Duodenal mucosa (tissue), 2 donors: Measurements from ENCODE around the gene H2BK1.

Source experiments
- H3K27ac ChIP-seq: one replicate; pipeline ENCODE4 v1.7.0; 2013; ENCODE audit warnings: low read depth, low read length
- H3K27me3 ChIP-seq, 2 donors: one replicate each; pipeline ENCODE4 v1.7.0; 2013; ENCODE audit warnings: low read length in 2 of 2, control low read depth in 1 of 2; ENCODE audit not compliant: insufficient read depth in 2 of 2, control insufficient read depth in 1 of 2
- H3K36me3 ChIP-seq, 2 donors: one replicate each; pipeline ENCODE4 v1.7.0; 2013; ENCODE audit warnings: low read length in 2 of 2, control low read depth in 1 of 2; ENCODE audit not compliant: insufficient read depth in 2 of 2, control insufficient read depth in 1 of 2
- H3K4me1 ChIP-seq, 2 donors: one replicate each; pipeline ENCODE4 v1.7.0; 2013; ENCODE audit warnings: low read length in 2 of 2, control low read depth in 1 of 2; ENCODE audit not compliant: insufficient read depth in 2 of 2, control insufficient read depth in 1 of 2
- H3K4me3 ChIP-seq, 2 donors: one replicate each; pipeline ENCODE4 v1.7.0; 2013; ENCODE audit warnings: low read length in 2 of 2, low read depth in 1 of 2
- H3K9ac ChIP-seq, 2 donors: one replicate each; pipeline ENCODE4 v1.7.0; 2013; ENCODE audit warnings: low read length in 2 of 2, low read depth in 1 of 2
- H3K9me3 ChIP-seq, 2 donors: one replicate each; pipeline ENCODE4 v1.7.0; 2013; ENCODE audit warnings: low read length in 2 of 2, control low read depth in 1 of 2; ENCODE audit not compliant: control insufficient read depth in 1 of 2

Gene H2BK1

DNA sequence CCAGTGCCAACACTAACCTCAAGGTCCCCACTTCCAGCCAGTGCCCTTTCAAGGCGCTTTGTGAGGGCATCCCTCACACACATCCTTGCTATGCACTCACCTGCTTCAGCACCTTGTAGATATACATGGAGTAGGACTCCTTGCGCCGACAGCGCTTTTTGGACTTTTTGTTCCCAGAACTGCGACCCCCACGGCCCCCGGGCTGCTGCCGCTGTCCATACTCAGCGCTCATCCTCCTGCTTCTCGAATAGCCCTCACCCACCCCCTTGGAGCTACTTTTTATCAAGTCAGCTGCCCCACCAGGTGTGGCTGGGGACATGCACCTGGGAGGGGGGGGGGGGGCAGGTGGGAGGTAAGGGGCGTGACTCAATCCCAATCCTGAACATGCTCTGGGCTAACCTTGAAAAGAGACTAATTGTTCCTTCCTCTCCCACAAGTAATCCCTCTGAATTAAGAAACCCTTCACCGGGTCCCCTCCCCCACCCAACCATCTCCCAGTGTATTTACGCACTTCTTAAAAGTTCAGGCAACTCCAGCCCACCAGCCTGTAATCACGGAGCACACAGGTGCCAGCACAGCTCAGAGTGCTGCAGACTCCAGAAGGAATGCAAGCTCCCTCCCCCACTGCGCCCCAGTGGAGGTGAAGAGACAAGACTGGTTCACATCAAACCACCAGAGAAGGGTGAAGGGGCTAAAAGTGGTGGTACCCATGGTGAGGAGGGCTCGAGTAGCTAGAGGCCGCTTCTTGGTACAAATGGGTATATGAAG is at the start of gene H2BK1:
TSS of gene H2BK1 (minus strand) at position 402 of the 768 bp plus-strand sequence. CDS start at position 232, 170 bp downstream.
- no peak within 1 kb of the TSS for H3K27ac ChIP-seq
- H3K27me3 ChIP-seq = peaks cover 3 to 8% of the 10 kb centered on the region in 2 donors
- no peak within 1 kb of the TSS for H3K4me3 ChIP-seq
- no peaks in the 10 kb centered on the region for H3K9me3 ChIP-seq
- peaks cover 11 to 23% of the 10 kb centered on the region in 2 donors for H3K36me3 ChIP-seq
- no peaks in the 10 kb centered on the region for H3K4me1 ChIP-seq
- no peak within 1 kb of the TSS for H3K9ac ChIP-seq

DNA sequence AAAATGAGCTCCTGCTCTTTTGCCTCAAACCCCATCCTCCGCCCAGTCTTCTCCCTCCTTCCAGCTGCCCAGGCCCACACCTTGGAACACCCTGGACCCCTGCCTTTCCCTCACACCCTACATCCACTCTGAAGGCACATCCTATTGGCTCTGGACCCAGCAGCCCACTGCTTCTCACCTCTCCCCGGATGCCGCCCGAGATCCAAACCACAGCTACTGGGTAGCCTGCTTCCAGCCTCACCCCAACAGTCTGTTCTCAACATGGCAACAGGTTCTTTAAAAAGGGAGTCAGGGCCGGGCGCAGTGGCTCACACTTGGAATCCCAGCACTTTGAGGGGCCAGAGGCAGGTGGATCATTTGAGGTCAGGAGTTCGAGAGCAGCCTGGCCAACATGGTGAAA is 47.7 kb upstream of the H2BK1 start:
- Histone ChIP-seq H3K9ac (no peak overlapping the region), H3K27me3 (peaks cover 27 to 50% of the 10 kb centered on the region in 2 donors), H3K4me1 (no peaks in the 10 kb centered on the region), H3K27ac (no peak overlapping the region), H3K4me3 (no peak overlapping the region), H3K9me3 (no peaks in the 10 kb centered on the region), H3K36me3 (no peaks in the 10 kb centered on the region)

DNA sequence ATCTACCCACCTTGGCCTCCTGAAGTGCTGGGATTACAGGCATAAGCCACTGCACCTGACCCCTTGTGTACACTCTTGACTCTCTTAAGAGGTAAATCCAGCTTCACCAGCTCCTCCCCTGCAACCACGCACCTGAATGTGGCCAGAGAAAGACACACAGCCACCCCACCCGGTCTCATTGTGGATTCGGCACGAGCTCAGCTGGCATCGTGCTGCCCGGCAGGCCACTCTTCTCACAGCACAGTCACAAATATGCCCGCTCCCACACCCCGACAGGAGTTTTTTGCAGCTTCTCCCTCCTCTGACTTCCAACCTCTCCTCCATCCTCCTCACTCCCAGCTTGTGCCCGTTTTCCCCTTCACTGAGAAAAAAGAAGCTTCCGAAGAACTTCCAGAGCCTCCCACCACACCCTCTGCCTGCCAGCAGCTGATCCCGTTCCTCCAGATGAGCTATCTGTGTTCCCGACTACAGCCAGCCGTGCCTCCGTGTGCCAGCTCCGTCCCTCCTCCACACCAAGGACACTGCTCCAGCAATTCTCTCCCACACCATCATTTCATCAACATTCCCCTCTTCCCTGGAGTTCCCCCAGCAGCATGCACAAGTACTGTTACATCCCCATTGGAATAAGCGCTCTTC is 46.2 kb upstream of the H2BK1 start:
- no peaks in the 10 kb centered on the region for H3K9me3 ChIP-seq
- peaks cover 37 to 56% of the 10 kb centered on the region in 2 donors for H3K27me3 ChIP-seq
- H3K4me1 ChIP-seq = no peaks in the 10 kb centered on the region
- H3K27ac ChIP-seq = no peak overlapping the region
- no peak overlapping the region for H3K9ac ChIP-seq
- H3K4me3 ChIP-seq = no peak overlapping the region
- H3K36me3 ChIP-seq = no peaks in the 10 kb centered on the region

DNA sequence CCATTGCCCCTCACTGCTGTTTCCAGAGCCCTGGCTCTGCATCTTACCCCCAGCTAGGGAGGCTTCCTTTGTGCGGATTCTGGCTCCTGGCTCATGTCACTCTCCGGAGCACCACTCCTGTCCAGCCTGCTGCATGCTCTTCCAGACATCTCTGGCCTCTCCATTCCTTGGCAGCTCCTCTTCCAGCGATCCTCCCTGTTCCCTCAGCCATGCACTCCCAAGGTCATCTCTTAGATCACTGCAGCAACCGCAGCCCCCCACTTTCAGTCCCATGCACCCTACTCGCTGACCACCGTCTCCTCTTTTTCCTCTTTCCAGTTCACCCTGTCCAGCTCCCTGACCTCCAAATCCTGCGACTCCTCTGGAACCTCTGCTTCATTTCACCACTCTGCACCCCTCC is 45.1 kb upstream of the H2BK1 start:
- Histone ChIP-seq H3K9ac (no peak overlapping the region), H3K27me3 (peaks cover 41 to 55% of the 10 kb centered on the region in 2 donors), H3K36me3 (no peaks in the 10 kb centered on the region), H3K27ac (no peak overlapping the region), H3K4me1 (peaks cover 0 to 9% of the 10 kb centered on the region in 2 donors), H3K9me3 (no peaks in the 10 kb centered on the region), H3K4me3 (no peak overlapping the region)

DNA sequence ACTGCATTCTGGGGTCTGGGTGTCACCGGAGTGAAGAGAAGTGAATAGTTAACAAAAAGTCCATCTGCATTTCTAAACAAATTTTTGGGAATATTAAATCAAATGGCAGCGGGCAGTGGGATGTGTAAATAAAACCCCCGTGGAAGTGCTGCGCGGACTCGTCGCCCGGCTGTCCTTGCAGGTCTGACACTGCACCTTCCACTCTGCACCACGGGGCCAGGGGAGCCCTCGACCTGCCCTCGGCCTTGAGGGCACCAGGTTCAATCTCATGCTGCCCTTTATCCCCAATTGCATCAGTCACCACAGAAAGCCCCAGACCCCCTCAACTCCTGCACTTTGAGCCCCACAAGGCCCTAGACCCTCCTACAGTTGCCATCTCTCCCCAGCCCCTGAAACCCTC is 44.6 kb upstream of the H2BK1 start:
- H3K36me3 ChIP-seq = no peaks in the 10 kb centered on the region
- H3K9me3 ChIP-seq = no peaks in the 10 kb centered on the region
- H3K4me1 ChIP-seq = peaks cover 2 to 13% of the 10 kb centered on the region in 2 donors
- H3K4me3 ChIP-seq = no peak overlapping the region
- no peak overlapping the region for H3K27ac ChIP-seq
- H3K9ac ChIP-seq = no peak overlapping the region
- H3K27me3 ChIP-seq = peaks cover 45 to 57% of the 10 kb centered on the region in 2 donors

DNA sequence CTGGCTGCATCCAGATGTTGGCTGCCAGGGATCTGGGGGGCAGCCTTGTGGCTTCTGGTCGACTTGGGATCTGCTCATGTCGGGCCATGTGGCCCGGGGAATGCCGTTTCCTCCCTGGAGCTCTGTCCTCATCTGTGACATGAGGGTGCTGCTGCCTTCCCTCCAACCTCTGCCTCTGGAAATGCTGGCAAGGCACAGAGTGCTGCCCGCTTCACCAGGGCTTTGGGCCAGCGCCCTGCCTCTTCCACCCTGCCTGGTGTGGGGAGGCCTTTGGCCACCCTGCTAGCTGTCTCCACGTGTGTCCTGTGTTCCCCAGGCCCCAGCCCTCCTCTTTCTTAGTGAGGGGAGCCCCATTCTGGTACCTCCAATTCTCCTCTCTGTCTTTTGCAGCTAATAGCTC is 44.0 kb upstream of the H2BK1 start:
- Histone ChIP-seq H3K9me3 (no peaks in the 10 kb centered on the region), H3K4me1 (peaks cover 4 to 18% of the 10 kb centered on the region in 2 donors), H3K9ac (no peak overlapping the region), H3K4me3 (no peak overlapping the region), H3K27ac (no peak overlapping the region), H3K36me3 (no peaks in the 10 kb centered on the region), H3K27me3 (peaks cover 47 to 57% of the 10 kb centered on the region in 2 donors)

DNA sequence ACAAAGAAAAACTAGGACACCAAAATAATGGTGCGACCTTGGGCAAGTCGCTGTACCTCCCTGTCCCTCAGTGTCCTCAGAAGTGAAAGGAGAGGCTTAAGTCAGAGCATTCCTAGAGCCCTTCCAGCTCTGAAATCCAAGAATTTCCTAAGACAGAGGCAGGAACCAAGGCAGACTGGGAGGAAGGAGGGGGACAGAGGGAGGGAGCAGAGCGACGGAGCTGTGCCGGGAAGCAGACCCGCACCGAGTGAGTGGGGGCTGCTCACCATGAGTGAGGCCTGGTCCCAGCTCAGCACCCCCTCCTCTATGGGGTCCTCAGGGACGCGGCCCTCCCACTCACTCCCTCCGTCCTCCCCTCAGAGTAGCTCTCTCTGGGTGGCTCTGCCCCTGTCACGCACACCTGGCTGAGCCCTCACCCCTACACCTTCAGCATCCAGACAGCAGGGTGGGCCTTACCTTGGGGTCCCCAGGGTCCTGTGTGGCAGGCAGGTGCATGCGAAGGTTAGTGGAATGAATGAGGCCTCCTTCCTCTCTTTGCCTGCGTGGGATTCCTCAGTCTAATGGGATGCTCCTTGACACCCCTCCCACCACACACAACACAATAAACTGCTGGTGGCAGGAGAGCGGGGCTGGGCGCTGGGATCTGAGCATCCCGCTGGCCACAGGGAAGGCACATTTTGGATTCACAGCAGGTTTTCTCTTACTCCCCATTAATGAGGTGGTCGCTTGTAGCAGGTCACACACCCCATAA is 42.8 kb upstream of the H2BK1 start:
- Histone ChIP-seq H3K4me3 (no peak overlapping the region), H3K4me1 (peaks cover 5 to 20% of the 10 kb centered on the region in 2 donors), H3K27me3 (peaks cover 47 to 54% of the 10 kb centered on the region in 2 donors), H3K27ac (no peak overlapping the region), H3K9ac (no peak overlapping the region), H3K36me3 (no peaks in the 10 kb centered on the region), H3K9me3 (no peaks in the 10 kb centered on the region)

DNA sequence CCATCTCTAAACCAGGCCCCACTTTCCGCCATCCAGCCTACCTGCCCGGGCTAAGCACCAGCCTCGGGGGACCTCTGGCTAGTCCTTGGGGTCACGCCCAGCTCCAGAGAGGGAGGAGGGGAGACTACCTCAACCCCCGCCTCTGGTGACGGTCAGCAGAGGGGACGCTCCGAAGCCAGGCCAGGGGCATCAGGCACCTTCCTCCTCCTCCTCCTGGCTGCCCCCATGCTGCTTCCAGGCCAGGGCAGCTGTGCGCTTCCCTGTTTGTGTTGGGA is 42.2 kb upstream of the H2BK1 start:
- H3K9me3 ChIP-seq = no peaks in the 10 kb centered on the region
- H3K4me3 ChIP-seq = peak overlapping the region; percentile 58
- H3K4me1 ChIP-seq = peaks cover 10 to 24% of the 10 kb centered on the region in 2 donors
- H3K27ac ChIP-seq = peak overlapping the region; percentile 39
- peaks cover 52 to 53% of the 10 kb centered on the region in 2 donors for H3K27me3 ChIP-seq
- H3K9ac ChIP-seq = peak overlapping the region in 1 of 2 donors; percentile 35
- H3K36me3 ChIP-seq = no peaks in the 10 kb centered on the region

DNA sequence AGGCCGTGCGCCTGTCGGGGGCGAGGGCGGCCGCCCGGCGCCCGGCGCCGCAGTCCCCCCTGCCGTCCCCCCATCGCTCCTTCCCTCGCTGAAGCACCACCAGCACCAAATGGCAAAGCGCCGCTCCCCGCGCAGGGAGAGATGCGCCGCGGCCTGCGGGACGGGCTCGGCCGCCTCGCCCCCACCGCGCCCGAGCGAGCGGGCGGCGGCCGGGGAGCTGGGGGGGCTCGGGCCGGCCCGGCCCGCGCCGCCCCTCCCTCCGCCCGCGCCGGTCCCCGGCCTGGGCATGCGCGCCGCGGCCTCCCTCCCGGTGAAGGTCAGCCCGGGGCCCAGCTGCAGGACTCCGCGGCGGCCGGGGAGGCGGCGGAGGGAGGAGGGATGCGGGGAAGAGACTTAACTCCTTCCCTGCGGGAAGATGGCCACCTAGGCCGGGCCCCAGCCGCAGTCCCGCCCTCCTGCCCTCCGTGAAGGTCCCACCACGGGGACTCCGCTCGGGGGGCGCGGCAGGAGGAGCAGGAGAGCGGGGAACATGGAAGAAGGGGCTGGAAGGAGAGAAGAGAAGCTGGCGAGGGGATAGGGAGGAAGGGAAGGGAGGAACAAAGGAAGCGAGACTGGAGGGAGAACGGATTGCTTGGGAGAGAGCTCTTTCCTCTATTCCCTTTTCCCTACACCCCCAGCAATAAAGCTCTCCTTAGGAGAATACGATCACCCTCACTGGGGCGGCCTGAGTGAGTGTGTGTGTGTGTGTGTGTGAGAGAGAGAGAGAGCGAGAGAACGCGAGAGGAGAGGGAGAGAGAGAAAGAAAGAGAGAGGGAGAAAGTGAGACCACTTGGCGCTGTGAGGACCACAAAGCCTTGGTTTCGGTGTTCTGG is 41.6 kb upstream of the H2BK1 start:
- H3K4me1 ChIP-seq = peaks cover 10 to 27% of the 10 kb centered on the region in 2 donors
- H3K4me3 ChIP-seq = peak overlapping the region; percentile 58
- peak overlapping the region; percentile 70 for H3K27ac ChIP-seq
- H3K36me3 ChIP-seq = no peaks in the 10 kb centered on the region
- peak overlapping the region; percentile 35 to 54 for H3K9ac ChIP-seq
- peaks cover 57 to 58% of the 10 kb centered on the region in 2 donors for H3K27me3 ChIP-seq
- H3K9me3 ChIP-seq = no peaks in the 10 kb centered on the region
